Endothelial cell of umbilical vein (primary cell): Measurements from ENCODE around the gene PRSS48.

Experiments used
- CTCF ChIP-seq, 2 donors: IDR thresholded peaks; 1 replicate in 1 of 2; 2 replicates in 1 of 2; pipeline ENCODE4 v1.5.1; 2011; ENCODE audit warnings: low read length in 2 of 2, mild to moderate bottlenecking in 2 of 2, moderate library complexity in 2 of 2, control low read depth in 1 of 2, inconsistent platforms in 1 of 2, low read depth in 1 of 2; ENCODE audit not compliant: insufficient read depth in 1 of 2; ENCODE audit errors: extremely low read depth in 1 of 2
- EZH2 ChIP-seq: IDR thresholded peaks from 2 replicates; pipeline ENCODE4 v1.6.1; 2012; ENCODE audit warnings: borderline replicate concordance, low read depth, mild to moderate bottlenecking, moderate library complexity, low read length, inconsistent platforms; ENCODE audit not compliant: severe bottlenecking
- MAX ChIP-seq: IDR thresholded peaks from 2 replicates; pipeline ENCODE4 v1.6.1; 2011; ENCODE audit not compliant: insufficient read depth, insufficient read length

- no peak for TF ChIP-seq EZH2
- TF ChIP-seq CTCF (IDR thresholded peaks at IDR 0.05; ENCODE audit: extremely low read depth in 1 of 2, insufficient read depth in 1 of 2, low read depth in 1 of 2, low read length in 2 of 2), result no peak
- TF ChIP-seq MAX, result no peak
Observed at GRCh38 chr4:151322570-151322969, 45.6 kb downstream of the PRSS48 start.
